ENCODE results near the gene CCL18. TPM values are rescaled to one million over a fixed set of nuclear protein-coding genes. Genes with fewer than 3 reads are reported as not detected.

CCL18 gene
- total and polyA plus RNA-seq, 2 of the 4 experiments (the other 2 are of a cell fraction) = not detected

DNA sequence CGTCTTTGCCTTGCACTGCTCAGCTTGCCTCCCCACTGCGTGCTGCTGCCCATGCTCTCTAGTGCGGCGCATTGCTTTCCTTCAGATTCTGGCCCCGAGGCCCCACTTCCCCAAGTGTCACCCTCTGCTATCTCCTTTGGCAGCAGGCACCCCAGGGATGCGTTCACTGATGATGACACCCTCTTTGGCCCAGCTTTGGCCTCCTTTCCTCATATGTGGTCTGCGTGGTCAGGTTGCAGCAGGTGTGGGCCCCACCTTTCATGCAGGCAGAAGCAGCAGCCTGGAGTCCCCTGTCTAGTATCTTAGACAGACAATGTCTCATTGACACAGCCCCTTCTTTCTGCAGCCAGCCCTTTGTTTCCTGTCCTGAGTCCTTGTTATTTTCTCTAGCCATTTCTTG is 30.7 kb downstream of the CCL18 start:
- Histone ChIP-seq H2BK5ac (ENCODE audit: low read depth, low read length, poor library complexity, severe bottlenecking) (no peak overlapping the region), H3K9me3 (ENCODE audit: control insufficient read depth, insufficient read depth, low read length) (no peaks in the 10 kb centered on the region), H3K23ac (ENCODE audit: low read depth, low read length) (no peak overlapping the region), H3K27me3 (ENCODE audit: control insufficient read depth, insufficient read depth, low read length) (no peaks in the 10 kb centered on the region), H4K20me1 (ENCODE audit: insufficient read depth, low read length) (no peaks in the 10 kb centered on the region), H2AK9ac (replicated peaks; ENCODE audit: low read depth, low read length, poor library complexity) (no peak overlapping the region), H2BK15ac (ENCODE audit: low read depth, low read length) (no peak overlapping the region), H3K4me3 (ENCODE audit: insufficient read depth, low read depth, low read length) (no peak overlapping the region), H3K36me3 (ENCODE audit: control insufficient read depth, insufficient read depth, low read length) (no peaks in the 10 kb centered on the region), H2AFZ (replicated peaks; ENCODE audit: low read length, poor library complexity) (no peak overlapping the region), H3K27ac (ENCODE audit: insufficient read depth, low read length) (no peak overlapping the region), H2BK120ac (ENCODE audit: low read depth, low read length) (no peak overlapping the region), H4K91ac (ENCODE audit: insufficient read depth, low read depth, low read length) (no peak overlapping the region), H3K14ac (replicated peaks; ENCODE audit: low read depth, low read length) (no peak overlapping the region), H3K56ac (ENCODE audit: extremely low read depth, insufficient read depth, low read length) (no peak overlapping the region), H3K9ac (ENCODE audit: low read depth, low read length) (no peak overlapping the region), H2BK20ac (ENCODE audit: low read depth, low read length) (no peak overlapping the region), H3K9me1 (ENCODE audit: insufficient read depth, low read length) (no peaks in the 10 kb centered on the region), H3K4ac (ENCODE audit: low read depth, low read length) (no peak overlapping the region), H2AK5ac (ENCODE audit: low read depth, low read length) (no peak overlapping the region), H3K79me1 (ENCODE audit: low read depth in 1 of 2, low read length in 2 of 2) (no peaks in the 10 kb centered on the region), H3K18ac (ENCODE audit: low read depth, low read length) (no peak overlapping the region), H4K8ac (ENCODE audit: low read depth in 2 of 2, low read length in 2 of 2) (no peak overlapping the region), H3K4me2 (ENCODE audit: low read depth, low read length) (no peak overlapping the region), H4K5ac (ENCODE audit: low read depth, low read length) (no peak overlapping the region), H3K4me1 (ENCODE audit: control insufficient read depth, insufficient read depth, low read length) (no peaks in the 10 kb centered on the region)
- POLR2A ChIA-PET (ENCODE audit: unreplicated experiment) = no interaction called here
- BruUV-seq (replicated peaks) = no TSS peak
- in situ Hi-C loops (cut with MboI; ENCODE audit: low sequenced_read_pairs) (no loop called here), dilution Hi-C loops (cut with HindIII; ENCODE audit: low sequenced_read_pairs, unreplicated experiment) (no loop called here), intact Hi-C loops (cut with micrococcal nuclease) (no loop called here)
- ATAC-seq (ENCODE audit: low read depth) (no peak), DNase-seq (no peak)
- no CpG with 5 or more reads among the region's 7 CpGs for WGBS, 2 experiments (ENCODE audit: extremely low coverage in 2 of 2, insufficient read length in 1 of 2)
- TF ChIP-seq RCOR1 (IDR thresholded peaks at IDR 0.05; ENCODE audit: insufficient replicate concordance, low read length) = no peak
- TF ChIP-seq MAFK (IDR thresholded peaks at IDR 0.05; ENCODE audit: low read depth, low read length) = no peak
- CTCF ChIA-PET = no interaction called here
